A549 (cell line): ENCODE measurements around the gene OR1J4. TPM values are rescaled to one million over a fixed set of nuclear protein-coding genes. Genes with fewer than 3 reads are reported as not detected.

Experiments
- ATAC-seq, 2 experiments: fragments of 200-7000 bp in 1 of 2; fragments of >200 bp in 1 of 2; cut with Nextera tagmentation in 1 of 2; cut with Tn5 transposase in 1 of 2; 3 replicates each; pipeline versions ENCODE4 v1.8.0 to v1.9.1; 2018 to 2020; ENCODE audit warnings: mild to moderate bottlenecking in 1 of 2, moderate library complexity in 1 of 2
- CTCF ChIA-PET: fragments of 300-600 bp; sonication (Branson Sonifier 250); formaldehyde crosslinking; extraction: SDS; loops from one replicate; lab custom pipeline; 2021; ENCODE audit warnings: antibody characterized with exemption, inconsistent platforms; lab: Yijun Ruan, JAX
- POLR2A ChIA-PET: fragments of 350-600 bp; formaldehyde crosslinking; extraction: SDS; loops from one replicate; lab custom pipeline; 2021; ENCODE audit warnings: antibody characterized with exemption, inconsistent platforms; lab: Yijun Ruan, JAX
- DNase-seq, 2 experiments: peaks; one replicate each; pipeline versions ENCODE4 v3.0.0 to v3.0.0-alpha.2; 2011 to 2016; ENCODE audit warnings: low read depth in 1 of 2, low spot score in 1 of 2
- FAIRE-seq: peaks from 2 replicates; lab custom pipeline; 2011; peaks lifted over from hg19 to GRCh38; lab: Jason Lieb, UNC
- H3K27ac ChIP-seq, 2 experiments: fragments of >200 bp; sonication (Bioruptor Twin); formaldehyde crosslinking; 3 replicates each; pipeline ENCODE4 v1.5.1; 2016 to 2017
- H3K4me1 ChIP-seq: fragments of >200 bp; sonication (Bioruptor Twin); formaldehyde crosslinking; 3 replicates; pipeline ENCODE4 v1.6.1; 2016
- H3K4me2 ChIP-seq: fragments of >200 bp; sonication (Bioruptor Twin); formaldehyde crosslinking; 3 replicates; pipeline ENCODE4 v1.6.1; 2016
- H3K4me3 ChIP-seq: fragments of >200 bp; sonication (Bioruptor Twin); formaldehyde crosslinking; 3 replicates; pipeline ENCODE4 v1.5.1; 2016
- H3K9me3 ChIP-seq: fragments of >200 bp; sonication (Bioruptor Twin); formaldehyde crosslinking; 3 replicates; pipeline ENCODE4 v1.6.1; 2016
- BCL3 ChIP-seq: fragments of >200 bp; sonication (Bioruptor Twin); formaldehyde crosslinking; IDR thresholded peaks from 3 replicates; pipeline ENCODE4 v1.6.1; 2016
- CBX2 ChIP-seq: fragments of 200-600 bp; sonication (generic); IDR thresholded peaks from 2 replicates; pipeline ENCODE4 v1.6.1; 2016; ENCODE audit warnings: low read depth, mild to moderate bottlenecking, borderline replicate concordance
- CBX8 ChIP-seq: fragments of 200-600 bp; sonication (generic); IDR thresholded peaks from 2 replicates; pipeline ENCODE4 v1.6.1; 2016
- CEBPB ChIP-seq, 2 experiments: fragments of >200 bp in 1 of 2; sonication (Bioruptor Twin) in 1 of 2; formaldehyde crosslinking in 1 of 2; IDR thresholded peaks; 2 replicates each; pipeline ENCODE4 v1.6.1; 2012 to 2016
- CHD2 ChIP-seq: fragments of 150-350 bp; IDR thresholded peaks from 2 replicates; pipeline ENCODE4 v1.6.1; 2014; ENCODE audit warnings: low read length; ENCODE audit not compliant: partially characterized antibody
- CHD4 ChIP-seq: fragments of 200-600 bp; sonication (generic); IDR thresholded peaks from 2 replicates; pipeline ENCODE4 v1.6.1; 2016; ENCODE audit warnings: antibody characterized with exemption, mild to moderate bottlenecking, borderline replicate concordance
- ESRRA ChIP-seq: fragments of 150-350 bp; IDR thresholded peaks from 2 replicates; pipeline ENCODE4 v1.6.1; 2014; ENCODE audit warnings: mild to moderate bottlenecking, low read length, borderline replicate concordance
- KDM5A ChIP-seq: fragments of 200-600 bp; sonication (generic); IDR thresholded peaks from 2 replicates; pipeline ENCODE4 v1.6.1; 2016; ENCODE audit warnings: antibody characterized with exemption, mild to moderate bottlenecking
- MAZ ChIP-seq: fragments of 150-350 bp; IDR thresholded peaks from 2 replicates; pipeline ENCODE4 v1.6.1; 2014; ENCODE audit warnings: antibody characterized with exemption, low read depth, low read length, borderline replicate concordance
- PHF8 ChIP-seq: fragments of 200-600 bp; sonication (generic); IDR thresholded peaks from 2 replicates; pipeline ENCODE4 v1.6.1; 2016; ENCODE audit warnings: low read depth, mild to moderate bottlenecking, antibody characterized with exemption, moderate library complexity, borderline replicate concordance
- RAD21 ChIP-seq, 2 experiments: fragments of >200 bp in 1 of 2; sonication (Bioruptor Twin) in 1 of 2; formaldehyde crosslinking in 1 of 2; IDR thresholded peaks in 1 of 2; conservative IDR thresholded peaks in 1 of 2; 2 replicates in 1 of 2; 3 replicates in 1 of 2; pipeline ENCODE4 v1.6.1; 2012 to 2018; ENCODE audit warnings: inconsistent platforms in 1 of 2
- TFCP2L1 ChIP-seq: fragments of 250-450 bp; sonication (Bioruptor Pico); IDR thresholded peaks from 2 replicates; pipeline ENCODE4 v1.5.0; 2021; ENCODE audit warnings: mild to moderate bottlenecking
- TP53 ChIP-seq: fragments of 250-450 bp; sonication (Bioruptor Pico); IDR thresholded peaks from 2 replicates; pipeline ENCODE4 v1.5.0; 2021; ENCODE audit warnings: mild to moderate bottlenecking, moderate library complexity
- ZFP36 ChIP-seq: fragments of 450-650 bp; IDR thresholded peaks from 2 replicates; pipeline ENCODE4 v1.6.1; 2014; ENCODE audit warnings: borderline replicate concordance; ENCODE audit not compliant: partially characterized antibody
- WGBS: methylation state at CpG from one replicate; pipeline ENCODE4 v1.1.6; 2017; ENCODE audit errors: missing lambda C conversion rate; 5-methylcytosine and 5-hydroxymethylcytosine counted together
- polyA plus RNA-seq, 4 experiments: library from polyadenylated mRNA; depleted of rRNA in 3 of 4; stranded (reverse); fragments of >200 nt; fragmentation: RNase III in 1 of 4; extraction: RNeasy Plus Mini Kit Qiagen cat#74134 plus additional on column Dnase treatment in 1 of 4; gene quantifications; 2 replicates in 3 of 4; 3 replicates in 1 of 4; pipeline ENCODE4 v1.2.3, GENCODE V29; 2011 to 2017
- TF ChIP-seq, protein P1 (sequence below): fragments of 450-650 bp; IDR thresholded peaks from 2 replicates; pipeline ENCODE4 v1.6.1; 2014; ENCODE audit warnings: antibody characterized with exemption
- TF ChIP-seq, protein P2 (sequence below): fragments of 200-600 bp; sonication (generic); IDR thresholded peaks from 2 replicates; pipeline ENCODE4 v1.6.1; 2016; ENCODE audit warnings: antibody characterized with exemption, mild to moderate bottlenecking, moderate library complexity
- TF ChIP-seq, protein P3 (sequence below): fragments of 250-450 bp; sonication (Bioruptor Pico); IDR thresholded peaks from 2 replicates; pipeline ENCODE4 v1.5.0; 2020; ENCODE audit warnings: low read depth, mild to moderate bottlenecking, moderate library complexity
- TF ChIP-seq, protein P4 (sequence below): fragments of 250-450 bp; sonication (Bioruptor Pico); IDR thresholded peaks from 2 replicates; pipeline ENCODE4 v1.5.0; 2021; ENCODE audit warnings: mild to moderate bottlenecking, moderate library complexity, borderline replicate concordance

OR1J4 gene
- polyA plus RNA-seq, 2 of the 4 experiments (the other 2 are of a cell fraction) = 0.23 TPM; not detected in 1

- no peak for DNase-seq
- no peak overlapping the region for H3K4me3 ChIP-seq
- ChIA-PET CTCF (no interaction called here), POLR2A (no interaction called here)
- H3K27ac ChIP-seq = no peak overlapping the region
- ATAC-seq = no peak
- WGBS = 10% methylated on average over 2 of the region's 2 CpGs
- no peak for TF ChIP-seq TFCP2L1 (CRISPR knock-in tag)
- TF ChIP-seq, protein P1, sequence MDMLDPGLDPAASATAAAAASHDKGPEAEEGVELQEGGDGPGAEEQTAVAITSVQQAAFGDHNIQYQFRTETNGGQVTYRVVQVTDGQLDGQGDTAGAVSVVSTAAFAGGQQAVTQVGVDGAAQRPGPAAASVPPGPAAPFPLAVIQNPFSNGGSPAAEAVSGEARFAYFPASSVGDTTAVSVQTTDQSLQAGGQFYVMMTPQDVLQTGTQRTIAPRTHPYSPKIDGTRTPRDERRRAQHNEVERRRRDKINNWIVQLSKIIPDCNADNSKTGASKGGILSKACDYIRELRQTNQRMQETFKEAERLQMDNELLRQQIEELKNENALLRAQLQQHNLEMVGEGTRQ = no peak
- TF ChIP-seq TP53 = no peak
- FAIRE-seq = no peak
- H3K9me3 ChIP-seq = no peaks in the 10 kb centered on the region
- H3K4me1 ChIP-seq = no peaks in the 10 kb centered on the region
- no peak overlapping the region for H3K4me2 ChIP-seq
Observed at GRCh38 chr9:122506964-122507363, 12.0 kb upstream of the OR1J4 start.

DNA sequence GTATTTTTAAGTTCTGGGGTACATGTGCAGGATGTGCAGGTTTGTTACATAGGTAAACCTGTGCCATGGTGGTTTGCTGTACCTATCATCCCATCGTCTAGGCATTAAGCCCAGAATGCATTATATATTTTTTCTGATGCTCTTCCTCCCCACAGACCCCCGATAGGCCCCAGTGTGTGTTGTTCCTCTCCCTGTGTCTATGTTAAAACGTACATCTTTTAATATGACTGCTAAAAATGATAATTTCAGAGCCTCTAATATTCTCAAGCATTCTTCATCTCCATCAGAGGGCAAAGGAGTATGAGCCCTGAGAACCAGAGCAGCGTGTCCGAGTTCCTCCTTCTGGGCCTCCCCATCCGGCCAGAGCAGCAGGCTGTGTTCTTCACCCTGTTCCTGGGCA is 8.4 kb upstream of the OR1J4 start, which contains the start of gene OR1J2:
Gene OR1J2 (plus strand): TSS at position 301 of the 400 bp plus-strand sequence. CDS start 0 bp downstream, at position 301.
- Histone ChIP-seq H3K9me3 (no peaks in the 10 kb centered on the region), H3K4me2 (no peak within 1 kb of the TSS), H3K4me3 (no peak within 1 kb of the TSS), H3K27ac (no peak within 1 kb of the TSS), H3K4me1 (no peaks in the 10 kb centered on the region)
- no peak for ATAC-seq
- DNase-seq = no peak
- ChIA-PET POLR2A (no interaction called here), CTCF (no interaction called here)
- TF ChIP-seq BCL3 = no peak
- TF ChIP-seq ZFP36 = no peak
- TF ChIP-seq CHD4 = no peak
- TF ChIP-seq TP53 = no peak
- TF ChIP-seq MAZ = no peak
- no peak for TF ChIP-seq CBX8
- no peak for TF ChIP-seq KDM5A
- no peak for TF ChIP-seq CHD2
- TF ChIP-seq ESRRA = no peak
- TF ChIP-seq, protein P2, sequence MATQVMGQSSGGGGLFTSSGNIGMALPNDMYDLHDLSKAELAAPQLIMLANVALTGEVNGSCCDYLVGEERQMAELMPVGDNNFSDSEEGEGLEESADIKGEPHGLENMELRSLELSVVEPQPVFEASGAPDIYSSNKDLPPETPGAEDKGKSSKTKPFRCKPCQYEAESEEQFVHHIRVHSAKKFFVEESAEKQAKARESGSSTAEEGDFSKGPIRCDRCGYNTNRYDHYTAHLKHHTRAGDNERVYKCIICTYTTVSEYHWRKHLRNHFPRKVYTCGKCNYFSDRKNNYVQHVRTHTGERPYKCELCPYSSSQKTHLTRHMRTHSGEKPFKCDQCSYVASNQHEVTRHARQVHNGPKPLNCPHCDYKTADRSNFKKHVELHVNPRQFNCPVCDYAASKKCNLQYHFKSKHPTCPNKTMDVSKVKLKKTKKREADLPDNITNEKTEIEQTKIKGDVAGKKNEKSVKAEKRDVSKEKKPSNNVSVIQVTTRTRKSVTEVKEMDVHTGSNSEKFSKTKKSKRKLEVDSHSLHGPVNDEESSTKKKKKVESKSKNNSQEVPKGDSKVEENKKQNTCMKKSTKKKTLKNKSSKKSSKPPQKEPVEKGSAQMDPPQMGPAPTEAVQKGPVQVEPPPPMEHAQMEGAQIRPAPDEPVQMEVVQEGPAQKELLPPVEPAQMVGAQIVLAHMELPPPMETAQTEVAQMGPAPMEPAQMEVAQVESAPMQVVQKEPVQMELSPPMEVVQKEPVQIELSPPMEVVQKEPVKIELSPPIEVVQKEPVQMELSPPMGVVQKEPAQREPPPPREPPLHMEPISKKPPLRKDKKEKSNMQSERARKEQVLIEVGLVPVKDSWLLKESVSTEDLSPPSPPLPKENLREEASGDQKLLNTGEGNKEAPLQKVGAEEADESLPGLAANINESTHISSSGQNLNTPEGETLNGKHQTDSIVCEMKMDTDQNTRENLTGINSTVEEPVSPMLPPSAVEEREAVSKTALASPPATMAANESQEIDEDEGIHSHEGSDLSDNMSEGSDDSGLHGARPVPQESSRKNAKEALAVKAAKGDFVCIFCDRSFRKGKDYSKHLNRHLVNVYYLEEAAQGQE = no peak
- TF ChIP-seq CBX2 = no peak
- TF ChIP-seq PHF8 = no peak
- TF ChIP-seq RAD21 (conservative IDR thresholded peaks at IDR 0.05 in 1 of 2, IDR thresholded peaks at IDR 0.05 in 1 of 2) = no peak
- TF ChIP-seq, protein P3, sequence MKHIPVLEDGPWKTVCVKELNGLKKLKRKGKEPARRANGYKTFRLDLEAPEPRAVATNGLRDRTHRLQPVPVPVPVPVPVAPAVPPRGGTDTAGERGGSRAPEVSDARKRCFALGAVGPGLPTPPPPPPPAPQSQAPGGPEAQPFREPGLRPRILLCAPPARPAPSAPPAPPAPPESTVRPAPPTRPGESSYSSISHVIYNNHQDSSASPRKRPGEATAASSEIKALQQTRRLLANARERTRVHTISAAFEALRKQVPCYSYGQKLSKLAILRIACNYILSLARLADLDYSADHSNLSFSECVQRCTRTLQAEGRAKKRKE = no peak
- TF ChIP-seq CEBPB (IDR thresholded peaks at IDR 0.05) = no peak
- TF ChIP-seq, protein P4, sequence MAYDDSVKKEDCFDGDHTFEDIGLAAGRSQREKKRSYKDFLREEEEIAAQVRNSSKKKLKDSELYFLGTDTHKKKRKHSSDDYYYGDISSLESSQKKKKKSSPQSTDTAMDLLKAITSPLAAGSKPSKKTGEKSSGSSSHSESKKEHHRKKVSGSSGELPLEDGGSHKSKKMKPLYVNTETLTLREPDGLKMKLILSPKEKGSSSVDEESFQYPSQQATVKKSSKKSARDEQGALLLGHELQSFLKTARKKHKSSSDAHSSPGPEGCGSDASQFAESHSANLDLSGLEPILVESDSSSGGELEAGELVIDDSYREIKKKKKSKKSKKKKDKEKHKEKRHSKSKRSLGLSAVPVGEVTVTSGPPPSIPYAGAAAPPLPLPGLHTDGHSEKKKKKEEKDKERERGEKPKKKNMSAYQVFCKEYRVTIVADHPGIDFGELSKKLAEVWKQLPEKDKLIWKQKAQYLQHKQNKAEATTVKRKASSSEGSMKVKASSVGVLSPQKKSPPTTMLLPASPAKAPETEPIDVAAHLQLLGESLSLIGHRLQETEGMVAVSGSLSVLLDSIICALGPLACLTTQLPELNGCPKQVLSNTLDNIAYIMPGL (CRISPR knock-in tag) = no peak
- WGBS = 33% methylated on average over 6 of the region's 6 CpGs
- no peak for FAIRE-seq
